Measurements from ENCODE around the gene NUDT14.

GRCh38 chr14:105203057-105203531 lies 22.0 kb upstream of the NUDT14 start:
- TF ChIP-seq, protein P1, sequence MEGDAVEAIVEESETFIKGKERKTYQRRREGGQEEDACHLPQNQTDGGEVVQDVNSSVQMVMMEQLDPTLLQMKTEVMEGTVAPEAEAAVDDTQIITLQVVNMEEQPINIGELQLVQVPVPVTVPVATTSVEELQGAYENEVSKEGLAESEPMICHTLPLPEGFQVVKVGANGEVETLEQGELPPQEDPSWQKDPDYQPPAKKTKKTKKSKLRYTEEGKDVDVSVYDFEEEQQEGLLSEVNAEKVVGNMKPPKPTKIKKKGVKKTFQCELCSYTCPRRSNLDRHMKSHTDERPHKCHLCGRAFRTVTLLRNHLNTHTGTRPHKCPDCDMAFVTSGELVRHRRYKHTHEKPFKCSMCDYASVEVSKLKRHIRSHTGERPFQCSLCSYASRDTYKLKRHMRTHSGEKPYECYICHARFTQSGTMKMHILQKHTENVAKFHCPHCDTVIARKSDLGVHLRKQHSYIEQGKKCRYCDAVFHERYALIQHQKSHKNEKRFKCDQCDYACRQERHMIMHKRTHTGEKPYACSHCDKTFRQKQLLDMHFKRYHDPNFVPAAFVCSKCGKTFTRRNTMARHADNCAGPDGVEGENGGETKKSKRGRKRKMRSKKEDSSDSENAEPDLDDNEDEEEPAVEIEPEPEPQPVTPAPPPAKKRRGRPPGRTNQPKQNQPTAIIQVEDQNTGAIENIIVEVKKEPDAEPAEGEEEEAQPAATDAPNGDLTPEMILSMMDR (IDR thresholded peaks at IDR 0.05; ENCODE audit: low read depth, low read length): peak; percentile 80
- TF ChIP-seq, protein P2, sequence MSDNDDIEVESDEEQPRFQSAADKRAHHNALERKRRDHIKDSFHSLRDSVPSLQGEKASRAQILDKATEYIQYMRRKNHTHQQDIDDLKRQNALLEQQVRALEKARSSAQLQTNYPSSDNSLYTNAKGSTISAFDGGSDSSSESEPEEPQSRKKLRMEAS (IDR thresholded peaks at IDR 0.05; ENCODE audit: low read depth, low read length): no peak
- no peak for TF ChIP-seq POLR2A (IDR thresholded peaks at IDR 0.05; ENCODE audit: extremely low read depth, insufficient read length)

Measured in NB4 (cell line).